Fibroblast of the aortic adventitia (primary cell): Measurements from ENCODE around the gene NTSR1. TPM values are rescaled to one million over a fixed set of nuclear protein-coding genes. Genes with fewer than 3 reads are reported as not detected.

Experiments
- DNase-seq: peaks from one replicate; pipeline ENCODE4 v3.0.0-alpha.2; 2010; ENCODE audit warnings: low read depth
- H3K4me3 ChIP-seq: 2 replicates; pipeline ENCODE4 v1.5.1; 2011; ENCODE audit warnings: low read depth, mild to moderate bottlenecking, control low read depth, low read length, moderate library complexity
- CTCF ChIP-seq: IDR thresholded peaks from 2 replicates; pipeline ENCODE4 v1.5.1; 2011; ENCODE audit warnings: mild to moderate bottlenecking, low read length, control low read depth, inconsistent platforms; ENCODE audit not compliant: insufficient read depth
- total RNA-seq: library from RNA; depleted of rRNA; stranded (reverse); fragments of >200 nt; gene quantifications from 2 replicates; pipeline ENCODE4 v1.2.3, GENCODE V29; 2012; ENCODE audit warnings: low replicate concordance

NTSR1 gene
- total RNA-seq, 1 donor, result 8.0 TPM

GRCh38 chr20:62663145-62664018 is 45.3 kb upstream of the NTSR1 start:
- H3K4me3 ChIP-seq, result no peak overlapping the region
- no peak for TF ChIP-seq CTCF
- DNase-seq, result no peak

- no peak for DNase-seq
- H3K4me3 ChIP-seq, result no peak overlapping the region
- TF ChIP-seq CTCF, result no peak
Observed at GRCh38 chr20:62664019-62664971, 44.3 kb upstream of the NTSR1 start.

- no peak for DNase-seq
- no peak overlapping the region for H3K4me3 ChIP-seq
- TF ChIP-seq CTCF, result no peak
Observed at GRCh38 chr20:62665153-62665754, 43.4 kb upstream of the NTSR1 start.

DNA sequence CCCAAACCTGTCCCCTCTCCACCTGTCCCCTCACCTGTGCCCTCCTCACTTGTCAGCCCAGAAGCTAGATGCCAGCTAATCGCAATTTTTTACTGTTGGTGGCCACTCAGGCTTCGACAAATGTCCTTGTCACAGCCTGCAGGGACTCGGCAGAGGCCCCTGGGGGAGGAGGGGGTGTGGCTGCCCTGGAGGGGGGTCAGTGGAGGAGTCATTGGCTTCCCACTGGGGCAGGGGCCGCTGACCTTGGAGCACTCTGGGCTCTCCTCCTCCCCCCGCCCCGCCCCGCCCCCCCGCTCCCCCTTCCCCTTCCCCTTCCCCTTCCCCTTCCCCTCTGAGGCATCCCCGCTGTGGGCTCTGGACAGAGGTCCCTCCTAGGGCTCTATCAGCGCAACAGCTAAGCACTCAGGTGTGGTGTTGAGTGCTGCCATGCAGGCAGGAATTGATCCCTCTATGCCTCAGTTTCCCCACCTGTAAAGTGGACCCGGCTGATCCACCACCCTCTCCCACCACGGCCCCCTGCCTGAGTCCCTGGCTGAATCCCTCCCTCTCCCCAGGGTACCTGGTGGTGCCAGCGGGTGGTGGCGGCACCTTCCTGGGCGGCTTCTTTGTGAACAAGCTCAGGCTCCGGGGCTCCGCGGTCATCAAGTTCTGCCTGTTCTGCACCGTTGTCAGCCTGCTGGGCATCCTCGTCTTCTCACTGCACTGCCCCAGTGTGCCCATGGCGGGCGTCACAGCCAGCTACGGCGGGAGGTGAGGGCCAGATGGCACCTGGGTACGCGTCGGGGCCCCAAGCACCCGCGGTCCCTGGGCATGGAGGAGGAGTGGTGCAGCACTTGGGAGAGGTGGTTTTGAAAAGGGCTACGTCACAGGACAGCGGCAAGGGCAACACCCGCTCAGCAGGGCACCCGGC is 42.6 kb upstream of the NTSR1 start:
- no peak for TF ChIP-seq CTCF
- no peak for DNase-seq
- no peak overlapping the region for H3K4me3 ChIP-seq

DNA sequence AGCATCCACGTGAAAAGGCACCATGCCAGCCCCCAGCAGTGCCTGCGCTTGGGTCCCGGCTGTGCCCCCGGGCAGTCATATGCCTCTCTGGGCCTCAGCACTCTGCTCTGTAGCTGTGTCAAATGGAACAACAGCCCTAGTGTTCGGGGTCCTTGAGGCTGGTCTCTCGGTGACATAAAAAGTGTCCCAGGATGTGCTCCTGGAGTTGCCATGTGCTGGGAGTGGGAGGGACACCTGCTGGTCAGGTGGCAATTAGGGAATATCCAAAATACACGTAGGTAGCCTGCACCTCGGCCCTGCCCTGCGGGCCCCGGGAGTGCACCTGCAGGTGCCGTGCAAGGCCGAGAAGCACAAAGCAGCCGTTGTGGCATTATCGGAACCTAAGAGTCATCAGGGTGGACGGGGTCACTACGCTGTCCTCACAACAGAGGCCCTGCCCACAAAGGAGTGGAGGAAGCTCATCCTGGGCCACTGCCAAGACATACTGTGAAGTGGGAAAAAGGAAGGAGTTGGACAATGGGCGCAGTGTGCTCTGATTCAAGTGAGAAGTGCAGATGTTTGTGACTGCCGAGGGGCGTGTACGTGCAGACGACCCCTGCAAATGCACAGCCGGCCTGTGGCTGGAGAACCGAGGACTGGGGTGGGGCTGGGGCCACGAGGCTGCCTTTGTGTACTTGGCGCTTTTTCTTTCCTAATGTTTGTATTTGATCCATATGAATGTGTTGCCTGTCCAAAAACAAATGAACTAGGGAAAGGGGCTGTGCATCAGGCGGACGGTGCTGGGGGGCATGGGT is 41.7 kb upstream of the NTSR1 start:
- no peak for DNase-seq
- H3K4me3 ChIP-seq, result no peak overlapping the region
- no peak for TF ChIP-seq CTCF
